ENCODE data around the gene SCARB2. TPM values are rescaled to one million over a fixed set of nuclear protein-coding genes. Genes with fewer than 3 reads are reported as not detected.

SCARB2 gene
- total RNA-seq, 5 donors from 2014 or later (not counting 1 experiment from before 2014, with no cell fraction given), result 20.9 to 37.3 (median 23.2) TPM

- WGBS (ENCODE audit: insufficient coverage), result 92% methylated on average over 7 of the region's 14 CpGs
- no peak overlapping the region for H3K27ac Mint-ChIP-seq
- CTCF ChIA-PET, result interaction anchor here in 1 of 2 donors (0.6 kb wide), 1 partner anchor 384 kb away, joined by 3 read pairs; no protein-coding TSS in a partner anchor
Observed at GRCh38 chr4:76233967-76234678, 20.5 kb upstream of the SCARB2 start.

GRCh38 chr4:76233529-76233928 is 19.9 kb upstream of the SCARB2 start:
- H3K27ac ChIP-seq (ENCODE audit: low read length), result no peak overlapping the region
- peaks cover 0 to 15% of the 10 kb centered on the region in 2 experiments for H3K27me3 ChIP-seq (replicated peaks in 1 of 2; ENCODE audit: control insufficient read depth in 2 of 2, extremely low read depth in 1 of 2, insufficient read depth in 2 of 2, low read length in 1 of 2)
- ChIA-PET CTCF (interaction anchor here in 1 of 2 donors (0.6 kb wide), 1 partner anchor 384 kb away, joined by 3 read pairs; no protein-coding TSS in a partner anchor), POLR2A (no interaction called here)
- H3K27me3 Mint-ChIP-seq, result peaks cover 0 to 4% of the 10 kb centered on the region in 2 donors
- H3K36me3 Mint-ChIP-seq, result peaks cover 6% of the 10 kb centered on the region
- DNase-seq (no peak), ATAC-seq (replicated peaks in 1 of 4) (no peak)
- no peak overlapping the region for H3K27ac Mint-ChIP-seq
- 50% methylated on average over 2 of the region's 2 CpGs for WGBS (ENCODE audit: insufficient coverage)
- no peak overlapping the region for H3K4me3 Mint-ChIP-seq
- no peak overlapping the region for H3K4me3 ChIP-seq (ENCODE audit: control insufficient read depth in 1 of 2, extremely low read depth in 1 of 2, low read length in 1 of 2)
- H3K4me1 Mint-ChIP-seq, result no peaks in the 10 kb centered on the region
- H3K36me3 ChIP-seq (ENCODE audit: control insufficient read depth in 2 of 2, extremely low read depth in 1 of 2, insufficient read depth in 1 of 2, low read length in 1 of 2), result no peaks in the 10 kb centered on the region
- no peaks in the 10 kb centered on the region for H3K4me1 ChIP-seq (ENCODE audit: control insufficient read depth in 1 of 2, extremely low read depth in 1 of 2, insufficient read depth in 2 of 2, low read length in 2 of 2)
- no peaks in the 10 kb centered on the region for H3K9me3 ChIP-seq
- peaks cover 12 to 20% (median 15%) of the 10 kb centered on the region in 3 donors for H3K9me3 Mint-ChIP-seq

More at GRCh38 chr4:76233967-76234678, 20.5 kb upstream of the SCARB2 start:
- H3K36me3 Mint-ChIP-seq, result peaks cover 2% of the 10 kb centered on the region
- Histone ChIP-seq H3K36me3 (ENCODE audit: control insufficient read depth in 2 of 2, extremely low read depth in 1 of 2, insufficient read depth in 1 of 2, low read length in 1 of 2) (no peaks in the 10 kb centered on the region), H3K27ac (ENCODE audit: low read length) (no peak overlapping the region), H3K4me1 (ENCODE audit: control insufficient read depth in 1 of 2, extremely low read depth in 1 of 2, insufficient read depth in 2 of 2, low read length in 2 of 2) (no peaks in the 10 kb centered on the region), H3K9me3 (no peaks in the 10 kb centered on the region), H3K4me3 (ENCODE audit: control insufficient read depth in 1 of 2, extremely low read depth in 1 of 2, low read length in 1 of 2) (no peak overlapping the region), H3K27me3 (replicated peaks in 1 of 2; ENCODE audit: control insufficient read depth in 2 of 2, extremely low read depth in 1 of 2, insufficient read depth in 2 of 2, low read length in 1 of 2) (peaks cover 0 to 15% of the 10 kb centered on the region in 2 experiments)
- DNase-seq, result no peak
- POLR2A ChIA-PET, result no interaction called here
- no peak for ATAC-seq (replicated peaks in 1 of 4)
- no peak overlapping the region for H3K4me3 Mint-ChIP-seq
- H3K27me3 Mint-ChIP-seq, result peaks cover 0 to under 1% of the 10 kb centered on the region in 2 donors
- H3K4me1 Mint-ChIP-seq, result no peaks in the 10 kb centered on the region
- peaks cover 9 to 14% (median 11%) of the 10 kb centered on the region in 3 donors for H3K9me3 Mint-ChIP-seq

GRCh38 chr4:76233083-76233482 is 19.5 kb upstream of the SCARB2 start:
- POLR2A ChIA-PET, result no interaction called here
- H3K36me3 ChIP-seq (ENCODE audit: control insufficient read depth in 2 of 2, extremely low read depth in 1 of 2, insufficient read depth in 1 of 2, low read length in 1 of 2), result no peaks in the 10 kb centered on the region
- Mint-ChIP-seq H3K36me3 (peaks cover 6% of the 10 kb centered on the region), H3K27ac (no peak overlapping the region), H3K9me3 (peaks cover 12 to 18% (median 15%) of the 10 kb centered on the region in 3 donors), H3K4me1 (no peaks in the 10 kb centered on the region), H3K4me3 (no peak overlapping the region), H3K27me3 (peaks cover 0 to 4% of the 10 kb centered on the region in 2 donors)
- no peak for ATAC-seq (replicated peaks in 1 of 4)
- CTCF ChIA-PET, result no interaction called here
- no peaks in the 10 kb centered on the region for H3K9me3 ChIP-seq
- peaks cover 0 to 15% of the 10 kb centered on the region in 2 experiments for H3K27me3 ChIP-seq (replicated peaks in 1 of 2; ENCODE audit: control insufficient read depth in 2 of 2, extremely low read depth in 1 of 2, insufficient read depth in 2 of 2, low read length in 1 of 2)
- H3K4me1 ChIP-seq (ENCODE audit: control insufficient read depth in 1 of 2, extremely low read depth in 1 of 2, insufficient read depth in 2 of 2, low read length in 2 of 2), result no peaks in the 10 kb centered on the region
- H3K27ac ChIP-seq (ENCODE audit: low read length), result no peak overlapping the region
- H3K4me3 ChIP-seq (ENCODE audit: control insufficient read depth in 1 of 2, extremely low read depth in 1 of 2, low read length in 1 of 2), result no peak overlapping the region
- no peak for DNase-seq
- 100% methylated on average over 2 of the region's 4 CpGs for WGBS (ENCODE audit: insufficient coverage)

GRCh38 chr4:76232681-76233080 is 19.1 kb upstream of the SCARB2 start:
- Histone ChIP-seq H3K4me3 (ENCODE audit: control insufficient read depth in 1 of 2, extremely low read depth in 1 of 2, low read length in 1 of 2) (no peak overlapping the region), H3K27me3 (replicated peaks in 1 of 2; ENCODE audit: control insufficient read depth in 2 of 2, extremely low read depth in 1 of 2, insufficient read depth in 2 of 2, low read length in 1 of 2) (peaks cover 0 to 15% of the 10 kb centered on the region in 2 experiments), H3K9me3 (no peaks in the 10 kb centered on the region), H3K36me3 (ENCODE audit: control insufficient read depth in 2 of 2, extremely low read depth in 1 of 2, insufficient read depth in 1 of 2, low read length in 1 of 2) (no peaks in the 10 kb centered on the region), H3K27ac (ENCODE audit: low read length) (no peak overlapping the region), H3K4me1 (ENCODE audit: control insufficient read depth in 1 of 2, extremely low read depth in 1 of 2, insufficient read depth in 2 of 2, low read length in 2 of 2) (no peaks in the 10 kb centered on the region)
- DNase-seq (no peak), ATAC-seq (replicated peaks in 1 of 4) (no peak)
- ChIA-PET POLR2A (no interaction called here), CTCF (no interaction called here)
- Mint-ChIP-seq H3K4me1 (no peaks in the 10 kb centered on the region), H3K27ac (no peak overlapping the region), H3K4me3 (no peak overlapping the region), H3K36me3 (peaks cover 6% of the 10 kb centered on the region), H3K27me3 (peaks cover 4 to 7% of the 10 kb centered on the region in 2 donors), H3K9me3 (peaks cover 13 to 19% (median 15%) of the 10 kb centered on the region in 3 donors)
- no CpG with 5 or more reads among the region's 1 CpG for WGBS (ENCODE audit: insufficient coverage)

GRCh38 chr4:76226418-76226817 is 12.8 kb upstream of the SCARB2 start:
- WGBS (ENCODE audit: insufficient coverage), result no CpG with 5 or more reads among the region's 1 CpG
- ATAC-seq (replicated peaks in 1 of 4) (no peak), DNase-seq (no peak)
- no peaks in the 10 kb centered on the region for H3K4me1 ChIP-seq (ENCODE audit: control insufficient read depth in 1 of 2, extremely low read depth in 1 of 2, insufficient read depth in 2 of 2, low read length in 2 of 2)
- no peak overlapping the region for H3K4me3 Mint-ChIP-seq
- ChIA-PET POLR2A (no interaction called here), CTCF (interaction anchor here in 1 of 2 donors (1.5 kb wide), 1 partner anchor 12 kb away, joined by 3 read pairs; no protein-coding TSS in a partner anchor)
- H3K4me1 Mint-ChIP-seq, result no peaks in the 10 kb centered on the region
- no peak overlapping the region for H3K27ac ChIP-seq (ENCODE audit: low read length)
- peaks cover 11 to 19% (median 12%) of the 10 kb centered on the region in 3 donors for H3K9me3 Mint-ChIP-seq
- no peak overlapping the region for H3K4me3 ChIP-seq (ENCODE audit: control insufficient read depth in 1 of 2, extremely low read depth in 1 of 2, low read length in 1 of 2)
- no peaks in the 10 kb centered on the region for H3K9me3 ChIP-seq
- peaks cover 6% of the 10 kb centered on the region for H3K36me3 Mint-ChIP-seq
- peaks cover 0 to 15% of the 10 kb centered on the region in 2 experiments for H3K27me3 ChIP-seq (replicated peaks in 1 of 2; ENCODE audit: control insufficient read depth in 2 of 2, extremely low read depth in 1 of 2, insufficient read depth in 2 of 2, low read length in 1 of 2)
- H3K36me3 ChIP-seq (ENCODE audit: control insufficient read depth in 2 of 2, extremely low read depth in 1 of 2, insufficient read depth in 1 of 2, low read length in 1 of 2), result no peaks in the 10 kb centered on the region
- H3K27ac Mint-ChIP-seq, result no peak overlapping the region
- peaks cover 7 to 15% of the 10 kb centered on the region in 2 donors for H3K27me3 Mint-ChIP-seq

- H3K4me1 ChIP-seq (ENCODE audit: control insufficient read depth in 1 of 2, extremely low read depth in 1 of 2, insufficient read depth in 2 of 2, low read length in 2 of 2), result no peaks in the 10 kb centered on the region
- CTCF ChIA-PET, result no interaction called here
- H3K27ac ChIP-seq (ENCODE audit: low read length), result no peak overlapping the region
- H3K27me3 ChIP-seq (replicated peaks in 1 of 2; ENCODE audit: control insufficient read depth in 2 of 2, extremely low read depth in 1 of 2, insufficient read depth in 2 of 2, low read length in 1 of 2), result peaks cover 0 to 2% of the 10 kb centered on the region in 2 experiments
- Mint-ChIP-seq H3K27ac (no peak overlapping the region), H3K4me3 (no peak overlapping the region), H3K9me3 (peaks cover 6 to 14% (median 7%) of the 10 kb centered on the region in 3 donors), H3K36me3 (peaks cover 5% of the 10 kb centered on the region), H3K27me3 (peaks cover 7 to 17% of the 10 kb centered on the region in 2 donors), H3K4me1 (no peaks in the 10 kb centered on the region)
- H3K36me3 ChIP-seq (ENCODE audit: control insufficient read depth in 2 of 2, extremely low read depth in 1 of 2, insufficient read depth in 1 of 2, low read length in 1 of 2), result no peaks in the 10 kb centered on the region
- POLR2A ChIA-PET, result no interaction called here
- H3K9me3 ChIP-seq, result no peaks in the 10 kb centered on the region
- WGBS (ENCODE audit: insufficient coverage), result no CpG with 5 or more reads among the region's 3 CpGs
- ATAC-seq (replicated peaks in 1 of 4), result no peak
- no peak for DNase-seq
- H3K4me3 ChIP-seq (ENCODE audit: control insufficient read depth in 1 of 2, extremely low read depth in 1 of 2, low read length in 1 of 2), result no peak overlapping the region
Observed at GRCh38 chr4:76224171-76224570, 10.5 kb upstream of the SCARB2 start.

Data from T-cell (primary cell).